Measurements from ENCODE around the gene NYAP1.
A peak's percentile ranks its signal among the peaks of the same experiment; 100 is the strongest.
"Not testable (repeated sequence)": the region's sequence is repeated elsewhere in the genome, so short reads cannot be mapped to it uniquely, and the experiment has no call there.

The NYAP1 gene

GRCh38 chr7:100488333-100489095 is 4.8 kb downstream of the NYAP1 start:
- peaks cover 12% of the 10 kb centered on the region; the same call in 1 of the 2 replicates for H3K4me1 ChIP-seq (ENCODE audit: insufficient read depth, low read length)
- H3K9me3 ChIP-seq (ENCODE audit: insufficient read depth, low read depth, low read length): no peaks in the 10 kb centered on the region
- no peak overlapping the region for H3K27ac ChIP-seq (ENCODE audit: low read length)
- H3K27me3 ChIP-seq (ENCODE audit: insufficient read depth, low read length): peaks cover 14% of the 10 kb centered on the region
- no peaks in the 10 kb centered on the region for H3K36me3 ChIP-seq (ENCODE audit: insufficient read depth, low read depth, low read length)
- H3K4me3 ChIP-seq (ENCODE audit: low read length): no peak overlapping the region
- no peak overlapping the region for H3K9ac ChIP-seq (ENCODE audit: low read depth, low read length)

GRCh38 chr7:100489121-100489520 is 5.4 kb downstream of the NYAP1 start:
- Histone ChIP-seq H3K27ac (ENCODE audit: low read length) (no peak overlapping the region), H3K9ac (ENCODE audit: low read depth, low read length) (no peak overlapping the region), H3K4me1 (ENCODE audit: insufficient read depth, low read length) (peaks cover 12% of the 10 kb centered on the region; the same call in 1 of the 2 replicates), H3K4me3 (ENCODE audit: low read length) (no peak overlapping the region), H3K9me3 (ENCODE audit: insufficient read depth, low read depth, low read length) (no peaks in the 10 kb centered on the region), H3K36me3 (ENCODE audit: insufficient read depth, low read depth, low read length) (no peaks in the 10 kb centered on the region), H3K27me3 (ENCODE audit: insufficient read depth, low read length) (peaks cover 18% of the 10 kb centered on the region)

- Histone ChIP-seq H3K4me1 (ENCODE audit: insufficient read depth, low read length) (peaks cover 8% of the 10 kb centered on the region; the same call in 1 of the 2 replicates), H3K9me3 (ENCODE audit: insufficient read depth, low read depth, low read length) (no peaks in the 10 kb centered on the region), H3K27me3 (ENCODE audit: insufficient read depth, low read length) (peaks cover 18% of the 10 kb centered on the region), H3K36me3 (ENCODE audit: insufficient read depth, low read depth, low read length) (no peaks in the 10 kb centered on the region), H3K9ac (ENCODE audit: low read depth, low read length) (no peak overlapping the region), H3K27ac (ENCODE audit: low read length) (peak overlapping the region; percentile 30), H3K4me3 (ENCODE audit: low read length) (peak overlapping the region; percentile 15; the same call in 1 of the 2 replicates)
Observed at GRCh38 chr7:100489824-100490223, 6.1 kb downstream of the NYAP1 start.

- Histone ChIP-seq H3K36me3 (ENCODE audit: insufficient read depth, low read depth, low read length) (no peaks in the 10 kb centered on the region), H3K4me1 (ENCODE audit: insufficient read depth, low read length) (peaks cover 4% of the 10 kb centered on the region; the same call in 1 of the 2 replicates), H3K4me3 (ENCODE audit: low read length) (peak overlapping the region; percentile 15; the same call in 1 of the 2 replicates), H3K9ac (ENCODE audit: low read depth, low read length) (no peak overlapping the region), H3K27me3 (ENCODE audit: insufficient read depth, low read length) (peaks cover 18% of the 10 kb centered on the region), H3K9me3 (ENCODE audit: insufficient read depth, low read depth, low read length) (no peaks in the 10 kb centered on the region), H3K27ac (ENCODE audit: low read length) (peak overlapping the region; percentile 30)
Observed at GRCh38 chr7:100490483-100491191, 6.9 kb downstream of the NYAP1 start.

GRCh38 chr7:100491192-100491578 is 7.5 kb downstream of the NYAP1 start:
- Histone ChIP-seq H3K4me1 (ENCODE audit: insufficient read depth, low read length) (peaks cover 4% of the 10 kb centered on the region; the same call in 1 of the 2 replicates), H3K27me3 (ENCODE audit: insufficient read depth, low read length) (peaks cover 18% of the 10 kb centered on the region), H3K4me3 (ENCODE audit: low read length) (no peak overlapping the region), H3K27ac (ENCODE audit: low read length) (no peak overlapping the region), H3K36me3 (ENCODE audit: insufficient read depth, low read depth, low read length) (no peaks in the 10 kb centered on the region), H3K9ac (ENCODE audit: low read depth, low read length) (no peak overlapping the region), H3K9me3 (ENCODE audit: insufficient read depth, low read depth, low read length) (no peaks in the 10 kb centered on the region)

- Histone ChIP-seq H3K27me3 (ENCODE audit: insufficient read depth, low read length) (peaks cover 18% of the 10 kb centered on the region), H3K9me3 (ENCODE audit: insufficient read depth, low read depth, low read length) (no peaks in the 10 kb centered on the region), H3K4me1 (ENCODE audit: insufficient read depth, low read length) (peaks cover 4% of the 10 kb centered on the region; the same call in 1 of the 2 replicates), H3K27ac (ENCODE audit: low read length) (no peak overlapping the region), H3K36me3 (ENCODE audit: insufficient read depth, low read depth, low read length) (no peaks in the 10 kb centered on the region), H3K4me3 (ENCODE audit: low read length) (peak overlapping the region; percentile 69; the same call in 1 of the 2 replicates), H3K9ac (ENCODE audit: low read depth, low read length) (peak overlapping the region; percentile 21; the same call in 1 of the 2 replicates)
Observed at GRCh38 chr7:100492738-100493475, 9.2 kb downstream of the NYAP1 start.

GRCh38 chr7:100493476-100494264 is 9.9 kb downstream of the NYAP1 start:
- peaks cover 18% of the 10 kb centered on the region for H3K27me3 ChIP-seq (ENCODE audit: insufficient read depth, low read length)
- peaks cover 4% of the 10 kb centered on the region; the same call in 1 of the 2 replicates for H3K4me1 ChIP-seq (ENCODE audit: insufficient read depth, low read length)
- peak overlapping the region; percentile 21; the same call in 1 of the 2 replicates for H3K9ac ChIP-seq (ENCODE audit: low read depth, low read length)
- no peaks in the 10 kb centered on the region for H3K36me3 ChIP-seq (ENCODE audit: insufficient read depth, low read depth, low read length)
- H3K9me3 ChIP-seq (ENCODE audit: insufficient read depth, low read depth, low read length): no peaks in the 10 kb centered on the region
- H3K27ac ChIP-seq (ENCODE audit: low read length): no peak overlapping the region
- H3K4me3 ChIP-seq (ENCODE audit: low read length): peak overlapping the region; percentile 69; the same call in 1 of the 2 replicates

- Histone ChIP-seq H3K27me3 (ENCODE audit: insufficient read depth, low read length) (peaks cover 18% of the 10 kb centered on the region), H3K4me3 (ENCODE audit: low read length) (no peak overlapping the region), H3K4me1 (ENCODE audit: insufficient read depth, low read length) (no peaks in the 10 kb centered on the region), H3K27ac (ENCODE audit: low read length) (no peak overlapping the region), H3K9ac (ENCODE audit: low read depth, low read length) (no peak overlapping the region), H3K36me3 (ENCODE audit: insufficient read depth, low read depth, low read length) (no peaks in the 10 kb centered on the region), H3K9me3 (ENCODE audit: insufficient read depth, low read depth, low read length) (no peaks in the 10 kb centered on the region)
Observed at GRCh38 chr7:100496509-100496908, 12.8 kb downstream of the NYAP1 start.

GRCh38 chr7:100500743-100501142 is 17.0 kb downstream of the NYAP1 start:
- not testable (repeated sequence) for H3K4me1 ChIP-seq (ENCODE audit: insufficient read depth, low read length); H3K27ac ChIP-seq (ENCODE audit: low read length); H3K9ac ChIP-seq (ENCODE audit: low read depth, low read length)

GRCh38 chr7:100504031-100504430 is 20.3 kb downstream of the NYAP1 start:
- not testable (repeated sequence) for H3K4me3 ChIP-seq (ENCODE audit: low read length); H3K36me3 ChIP-seq (ENCODE audit: insufficient read depth, low read depth, low read length); H3K27me3 ChIP-seq (ENCODE audit: insufficient read depth, low read length); H3K9me3 ChIP-seq (ENCODE audit: insufficient read depth, low read depth, low read length); H3K9ac ChIP-seq (ENCODE audit: low read depth, low read length); H3K4me1 ChIP-seq (ENCODE audit: insufficient read depth, low read length); H3K27ac ChIP-seq (ENCODE audit: low read length)

More at GRCh38 chr7:100500743-100501142, 17.0 kb downstream of the NYAP1 start:
- not testable (repeated sequence) for H3K9me3 ChIP-seq (ENCODE audit: insufficient read depth, low read depth, low read length); H3K27me3 ChIP-seq (ENCODE audit: insufficient read depth, low read length); H3K36me3 ChIP-seq (ENCODE audit: insufficient read depth, low read depth, low read length); H3K4me3 ChIP-seq (ENCODE audit: low read length)

Data from iPS-20b (cell line).